Measurements from ENCODE around the gene ADAMTS5. TPM values are rescaled to one million over a fixed set of nuclear protein-coding genes. Genes with fewer than 3 reads are reported as not detected.

Gene ADAMTS5
- total RNA-seq, 1 donor from 2014 or later = 14.1 TPM

- no peak overlapping the region for H2AFZ ChIP-seq (ENCODE audit: low read depth, low read length)
- Mint-ChIP-seq H3K36me3 (ENCODE audit: low read depth, unreplicated experiment) (no peaks in the 10 kb centered on the region), H3K9me3 (ENCODE audit: unreplicated experiment) (no peaks in the 10 kb centered on the region), H3K4me1 (ENCODE audit: low read depth, unreplicated experiment) (peaks cover 3% of the 10 kb centered on the region), H3K27me3 (ENCODE audit: low read depth, unreplicated experiment) (no peaks in the 10 kb centered on the region), H3K27ac (ENCODE audit: unreplicated experiment) (no peak overlapping the region), H3K4me3 (ENCODE audit: unreplicated experiment) (no peak overlapping the region)
- no peak overlapping the region for H3K9ac ChIP-seq (ENCODE audit: low read length)
- no peak overlapping the region for H3K4me3 ChIP-seq (ENCODE audit: insufficient read depth, low read depth, low read length)
- TF ChIP-seq EZH2 (IDR thresholded peaks at IDR 0.05; ENCODE audit: insufficient read depth, low read length) (no peak), CTCF (IDR thresholded peaks at IDR 0.05; ENCODE audit: insufficient read depth, low read depth, low read length) (no peak)
- H3K27ac ChIP-seq (ENCODE audit: low read depth, low read length) = no peak overlapping the region
- no peaks in the 10 kb centered on the region for H4K20me1 ChIP-seq (ENCODE audit: insufficient read depth, low read length)
- DNase-seq (ENCODE audit: low read depth) = no peak
- H3K79me2 ChIP-seq (ENCODE audit: insufficient read depth, low read length) = no peaks in the 10 kb centered on the region
- no peak for FAIRE-seq
- no peaks in the 10 kb centered on the region for H3K9me3 ChIP-seq (ENCODE audit: insufficient read depth, low read depth, low read length)
- H3K4me1 ChIP-seq (ENCODE audit: insufficient read depth, low read length) = no peaks in the 10 kb centered on the region
- no peaks in the 10 kb centered on the region for H3K27me3 ChIP-seq (ENCODE audit: insufficient read depth, low read length)
- no peaks in the 10 kb centered on the region for H3K36me3 ChIP-seq (ENCODE audit: insufficient read depth, low read length)
- H3K4me2 ChIP-seq (ENCODE audit: low read length) = no peak overlapping the region
Observed at GRCh38 chr21:26936641-26937040, 30.2 kb downstream of the ADAMTS5 start.

GRCh38 chr21:26935977-26936376 is 30.9 kb downstream of the ADAMTS5 start:
- H3K4me3 ChIP-seq (ENCODE audit: insufficient read depth, low read depth, low read length) = no peak overlapping the region
- no peak overlapping the region for H3K27ac ChIP-seq (ENCODE audit: low read depth, low read length)
- Mint-ChIP-seq H3K36me3 (ENCODE audit: low read depth, unreplicated experiment) (no peaks in the 10 kb centered on the region), H3K27me3 (ENCODE audit: low read depth, unreplicated experiment) (no peaks in the 10 kb centered on the region), H3K4me3 (ENCODE audit: unreplicated experiment) (no peak overlapping the region), H3K4me1 (ENCODE audit: low read depth, unreplicated experiment) (peaks cover 3% of the 10 kb centered on the region), H3K27ac (ENCODE audit: unreplicated experiment) (no peak overlapping the region), H3K9me3 (ENCODE audit: unreplicated experiment) (no peaks in the 10 kb centered on the region)
- FAIRE-seq = no peak
- no peak overlapping the region for H3K4me2 ChIP-seq (ENCODE audit: low read length)
- no peak overlapping the region for H3K9ac ChIP-seq (ENCODE audit: low read length)
- H3K4me1 ChIP-seq (ENCODE audit: insufficient read depth, low read length) = no peaks in the 10 kb centered on the region
- no peaks in the 10 kb centered on the region for H3K9me3 ChIP-seq (ENCODE audit: insufficient read depth, low read depth, low read length)
- no peak for TF ChIP-seq CTCF (IDR thresholded peaks at IDR 0.05; ENCODE audit: insufficient read depth, low read depth, low read length)
- no peak for TF ChIP-seq EZH2 (IDR thresholded peaks at IDR 0.05; ENCODE audit: insufficient read depth, low read length)
- H2AFZ ChIP-seq (ENCODE audit: low read depth, low read length) = no peak overlapping the region
- no peaks in the 10 kb centered on the region for H3K79me2 ChIP-seq (ENCODE audit: insufficient read depth, low read length)
- no peaks in the 10 kb centered on the region for H4K20me1 ChIP-seq (ENCODE audit: insufficient read depth, low read length)
- H3K36me3 ChIP-seq (ENCODE audit: insufficient read depth, low read length) = no peaks in the 10 kb centered on the region
- H3K27me3 ChIP-seq (ENCODE audit: insufficient read depth, low read length) = no peaks in the 10 kb centered on the region
- DNase-seq (ENCODE audit: low read depth) = no peak

DNA sequence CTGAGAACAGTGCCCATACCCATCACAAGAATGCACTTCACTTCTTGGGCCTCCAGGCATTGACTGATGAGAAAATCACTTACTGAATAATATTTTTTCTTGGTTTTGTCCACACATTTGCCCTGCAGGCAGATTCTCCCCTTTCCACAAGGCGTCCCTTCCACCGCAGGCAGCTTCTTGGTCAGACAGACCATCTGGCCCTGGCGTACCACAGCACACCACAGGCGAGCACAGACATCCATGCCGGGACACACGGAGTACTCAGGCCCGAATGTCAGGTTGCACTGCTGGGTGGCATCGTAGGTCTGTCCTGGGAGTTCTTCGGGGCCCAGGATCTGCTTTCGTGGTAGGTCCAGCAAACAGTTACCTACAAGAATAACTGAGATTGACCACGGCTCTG is 32.5 kb downstream of the ADAMTS5 start:
- no peak overlapping the region for H3K4me2 ChIP-seq (ENCODE audit: low read length)
- H3K27me3 ChIP-seq (ENCODE audit: insufficient read depth, low read length) = no peaks in the 10 kb centered on the region
- no peaks in the 10 kb centered on the region for H3K9me3 ChIP-seq (ENCODE audit: insufficient read depth, low read depth, low read length)
- H4K20me1 ChIP-seq (ENCODE audit: insufficient read depth, low read length) = no peaks in the 10 kb centered on the region
- H2AFZ ChIP-seq (ENCODE audit: low read depth, low read length) = no peak overlapping the region
- no peak overlapping the region for H3K27ac ChIP-seq (ENCODE audit: low read depth, low read length)
- no peaks in the 10 kb centered on the region for H3K36me3 ChIP-seq (ENCODE audit: insufficient read depth, low read length)
- Mint-ChIP-seq H3K36me3 (ENCODE audit: low read depth, unreplicated experiment) (no peaks in the 10 kb centered on the region), H3K4me3 (ENCODE audit: unreplicated experiment) (no peak overlapping the region), H3K9me3 (ENCODE audit: unreplicated experiment) (no peaks in the 10 kb centered on the region), H3K27ac (ENCODE audit: unreplicated experiment) (no peak overlapping the region), H3K27me3 (ENCODE audit: low read depth, unreplicated experiment) (no peaks in the 10 kb centered on the region), H3K4me1 (ENCODE audit: low read depth, unreplicated experiment) (no peaks in the 10 kb centered on the region)
- no peaks in the 10 kb centered on the region for H3K4me1 ChIP-seq (ENCODE audit: insufficient read depth, low read length)
- FAIRE-seq (no peak), DNase-seq (ENCODE audit: low read depth) (no peak)
- TF ChIP-seq CTCF (IDR thresholded peaks at IDR 0.05; ENCODE audit: insufficient read depth, low read depth, low read length) = no peak
- TF ChIP-seq EZH2 (IDR thresholded peaks at IDR 0.05; ENCODE audit: insufficient read depth, low read length) = no peak
- no peaks in the 10 kb centered on the region for H3K79me2 ChIP-seq (ENCODE audit: insufficient read depth, low read length)
- H3K9ac ChIP-seq (ENCODE audit: low read length) = no peak overlapping the region
- H3K4me3 ChIP-seq (ENCODE audit: insufficient read depth, low read depth, low read length) = no peak overlapping the region

Measured in astrocyte (in vitro differentiated cells and primary cell).